Neutrophil (primary cell): ENCODE data around the gene LCE1B.

Experiments
- H3K27ac ChIP-seq: fragments of 200-600 bp; sonication (generic); 2 replicates; pipeline ENCODE4 v1.5.1; 2016; ENCODE audit warnings: mild to moderate bottlenecking, moderate library complexity
- H3K27me3 ChIP-seq: fragments of 200-600 bp; sonication (generic); 2 replicates; pipeline ENCODE4 v1.6.0; 2016; ENCODE audit warnings: mild to moderate bottlenecking
- H3K36me3 ChIP-seq: fragments of 200-600 bp; sonication (generic); 2 replicates; pipeline ENCODE4 v1.5.1; 2017
- H3K4me1 ChIP-seq, 2 experiments: fragments of 200-600 bp in 1 of 2; sonication (generic) in 1 of 2; 1 replicate in 1 of 2; 2 replicates in 1 of 2; pipeline versions ENCODE4 v1.5.1 to v1.6.1; 2013 to 2016; ENCODE audit warnings: low read depth in 1 of 2, low read length in 1 of 2, mild to moderate bottlenecking in 1 of 2, moderate library complexity in 1 of 2; ENCODE audit not compliant: control insufficient read depth in 1 of 2, insufficient read depth in 1 of 2
- H3K4me3 ChIP-seq, 2 experiments: fragments of 200-600 bp in 1 of 2; sonication (generic) in 1 of 2; 1 replicate in 1 of 2; 2 replicates in 1 of 2; pipeline ENCODE4 v1.5.1; 2013 to 2016; ENCODE audit warnings: low read depth in 1 of 2, low read length in 1 of 2, mild to moderate bottlenecking in 1 of 2, moderate library complexity in 1 of 2
- H3K9me3 ChIP-seq: fragments of 200-600 bp; sonication (generic); 2 replicates; pipeline ENCODE4 v1.5.1; 2016
- TF ChIP-seq, protein P1 (sequence below): fragments of 200-600 bp; sonication (generic); IDR thresholded peaks from 2 replicates; pipeline ENCODE4 v1.5.1; 2016; ENCODE audit warnings: antibody characterized with exemption

The LCE1B gene

DNA sequence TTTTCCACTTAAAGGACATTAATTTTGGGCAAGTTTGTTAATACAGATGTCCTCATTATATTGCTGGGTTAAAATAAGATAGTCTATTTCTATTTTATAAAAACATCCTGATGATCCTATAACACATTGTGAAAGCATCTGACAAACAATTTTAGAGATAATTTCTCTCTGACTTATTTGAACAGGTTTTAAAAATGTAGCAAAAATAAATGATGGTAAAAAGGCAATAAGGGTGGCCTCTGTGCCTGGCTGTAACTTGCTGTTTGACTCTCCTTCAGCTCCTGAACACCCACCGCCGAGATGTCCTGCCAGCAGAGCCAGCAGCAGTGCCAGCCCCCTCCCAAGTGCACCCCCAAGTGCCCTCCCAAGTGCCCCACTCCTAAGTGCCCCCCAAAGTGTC, 15.4 kb downstream of the LCE1B start, which contains the start of gene LCE1A:
LCE1A (plus strand) TSS at position 301 of the 400 bp plus-strand sequence; CDS start at position 301, 0 bp downstream.
- no peaks in the 10 kb centered on the region for H3K36me3 ChIP-seq

DNA sequence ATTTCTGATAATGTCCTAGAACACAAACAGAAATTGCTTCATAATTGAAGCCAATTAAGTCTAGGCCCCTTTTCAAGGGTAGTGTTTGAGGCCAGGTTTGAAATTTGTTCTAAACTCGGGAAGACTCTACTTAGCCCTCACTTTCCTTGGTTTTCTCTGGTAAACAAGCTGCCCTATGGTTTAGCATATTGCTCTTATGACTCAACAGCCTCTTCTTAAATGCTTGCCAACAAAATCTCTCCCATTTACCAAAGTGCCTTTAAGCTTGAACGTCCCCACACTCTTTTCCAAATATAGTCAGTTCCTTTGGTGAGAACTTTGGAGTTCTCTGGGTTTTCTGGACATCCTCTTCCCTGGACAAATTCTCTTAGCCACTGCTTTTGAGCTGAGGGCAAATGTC, 25.1 kb downstream of the LCE1B start:
- Histone ChIP-seq H3K27me3 (peaks cover 13% of the 10 kb centered on the region), H3K4me1 (no peaks in the 10 kb centered on the region), H3K36me3 (no peaks in the 10 kb centered on the region), H3K4me3 (no peak overlapping the region), H3K27ac (no peak overlapping the region), H3K9me3 (no peaks in the 10 kb centered on the region)
- TF ChIP-seq, protein P1, sequence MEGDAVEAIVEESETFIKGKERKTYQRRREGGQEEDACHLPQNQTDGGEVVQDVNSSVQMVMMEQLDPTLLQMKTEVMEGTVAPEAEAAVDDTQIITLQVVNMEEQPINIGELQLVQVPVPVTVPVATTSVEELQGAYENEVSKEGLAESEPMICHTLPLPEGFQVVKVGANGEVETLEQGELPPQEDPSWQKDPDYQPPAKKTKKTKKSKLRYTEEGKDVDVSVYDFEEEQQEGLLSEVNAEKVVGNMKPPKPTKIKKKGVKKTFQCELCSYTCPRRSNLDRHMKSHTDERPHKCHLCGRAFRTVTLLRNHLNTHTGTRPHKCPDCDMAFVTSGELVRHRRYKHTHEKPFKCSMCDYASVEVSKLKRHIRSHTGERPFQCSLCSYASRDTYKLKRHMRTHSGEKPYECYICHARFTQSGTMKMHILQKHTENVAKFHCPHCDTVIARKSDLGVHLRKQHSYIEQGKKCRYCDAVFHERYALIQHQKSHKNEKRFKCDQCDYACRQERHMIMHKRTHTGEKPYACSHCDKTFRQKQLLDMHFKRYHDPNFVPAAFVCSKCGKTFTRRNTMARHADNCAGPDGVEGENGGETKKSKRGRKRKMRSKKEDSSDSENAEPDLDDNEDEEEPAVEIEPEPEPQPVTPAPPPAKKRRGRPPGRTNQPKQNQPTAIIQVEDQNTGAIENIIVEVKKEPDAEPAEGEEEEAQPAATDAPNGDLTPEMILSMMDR = no peak

More for the DNA sequence above, 15.4 kb downstream of the LCE1B start, which contains the start of gene LCE1A:
- no peak within 1 kb of the TSS for H3K4me3 ChIP-seq
- H3K27me3 ChIP-seq = peaks cover 35% of the 10 kb centered on the region
- no peaks in the 10 kb centered on the region for H3K4me1 ChIP-seq
- H3K9me3 ChIP-seq = no peaks in the 10 kb centered on the region
- TF ChIP-seq, protein P1 = no peak
- no peak within 1 kb of the TSS for H3K27ac ChIP-seq

DNA sequence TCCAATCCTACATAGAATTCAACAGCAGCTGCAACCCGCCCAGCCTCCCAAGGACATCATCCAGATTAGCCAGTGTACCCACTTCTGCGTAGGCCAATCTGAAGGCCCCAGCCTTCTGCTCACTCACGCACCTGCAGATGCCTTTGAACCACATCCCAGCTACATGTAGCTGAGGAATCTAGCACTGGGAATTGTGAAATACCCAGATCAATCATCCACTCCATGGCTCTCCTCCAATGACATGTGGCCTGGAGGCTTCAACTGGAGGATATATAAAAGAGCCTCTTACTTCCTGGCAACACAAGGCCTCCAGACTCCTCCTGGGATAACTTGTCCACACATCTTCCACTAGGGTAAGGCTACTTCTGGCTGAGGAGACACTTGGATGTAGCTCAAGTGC, 30.8 kb downstream of the LCE1B start, which contains the start of gene LCE6A:
LCE6A (plus strand) TSS at position 301 of the 400 bp plus-strand sequence. CDS start 665 bp downstream, outside the sequence.
- H3K4me3 ChIP-seq = no peak within 1 kb of the TSS
- H3K27me3 ChIP-seq = peaks cover 16% of the 10 kb centered on the region
- no peak within 1 kb of the TSS for H3K27ac ChIP-seq
- H3K36me3 ChIP-seq = no peaks in the 10 kb centered on the region
- H3K4me1 ChIP-seq = no peaks in the 10 kb centered on the region
- TF ChIP-seq, protein P1 = no peak
- no peaks in the 10 kb centered on the region for H3K9me3 ChIP-seq

DNA sequence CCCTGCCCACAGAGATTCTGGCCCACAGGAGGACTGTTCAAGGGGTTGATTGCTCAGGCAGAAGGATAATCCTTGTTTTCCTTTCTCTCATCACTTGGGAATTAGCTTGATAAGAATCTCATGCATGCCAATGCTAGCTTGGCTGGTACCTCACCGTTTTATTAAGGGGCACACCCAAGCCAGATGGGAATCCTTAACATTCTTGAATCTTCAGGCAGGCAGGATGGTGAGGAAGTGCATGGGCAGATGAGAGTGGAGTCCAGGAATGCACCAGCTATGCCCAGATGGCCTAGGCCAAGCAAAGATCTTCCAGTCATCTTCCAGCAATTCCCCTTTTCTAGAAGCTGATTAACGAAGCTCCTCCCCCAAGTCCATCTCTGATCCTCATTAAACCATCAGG, 43.9 kb downstream of the LCE1B start:
- TF ChIP-seq, protein P1 = no peak

DNA sequence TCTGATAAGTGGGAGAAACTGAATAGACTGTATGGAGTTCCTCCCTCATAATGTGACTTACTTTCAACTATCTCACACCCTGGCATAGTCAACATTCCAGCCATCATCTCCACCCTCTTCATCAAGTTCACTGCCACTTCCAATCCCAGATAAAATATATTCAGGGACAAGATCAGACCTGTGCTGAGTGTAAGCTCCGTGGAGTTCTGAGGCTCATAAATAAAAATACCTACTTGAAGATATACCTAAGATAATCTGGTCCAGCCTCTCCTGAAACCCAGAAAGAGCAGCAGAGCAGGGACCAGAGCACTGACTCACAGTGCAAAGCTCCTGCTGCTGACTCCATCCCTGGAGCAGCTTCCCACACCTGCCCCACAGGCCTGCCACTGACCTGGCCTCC, 46.3 kb downstream of the LCE1B start:
- H3K4me1 ChIP-seq = no peaks in the 10 kb centered on the region
- no peak overlapping the region for H3K4me3 ChIP-seq
- H3K27me3 ChIP-seq = peaks cover 14% of the 10 kb centered on the region
- no peaks in the 10 kb centered on the region for H3K9me3 ChIP-seq
- TF ChIP-seq, protein P1 = no peak
- no peak overlapping the region for H3K27ac ChIP-seq
- no peaks in the 10 kb centered on the region for H3K36me3 ChIP-seq

More for the DNA sequence above, 43.9 kb downstream of the LCE1B start:
- H3K27ac ChIP-seq = no peak overlapping the region
- no peaks in the 10 kb centered on the region for H3K4me1 ChIP-seq
- peaks cover 5% of the 10 kb centered on the region for H3K27me3 ChIP-seq
- H3K9me3 ChIP-seq = no peaks in the 10 kb centered on the region
- no peak overlapping the region for H3K4me3 ChIP-seq
- no peaks in the 10 kb centered on the region for H3K36me3 ChIP-seq
